HL-60 (cell line): ENCODE data around the gene FYB2.

Experiments used
- POLR2AphosphoS5 ChIP-seq: IDR thresholded peaks from 2 replicates; pipeline ENCODE4 v1.6.1; 2012; ENCODE audit warnings: low read depth
- SPI1 ChIP-seq: IDR thresholded peaks from 2 replicates; pipeline ENCODE4 v1.6.1; 2012; ENCODE audit warnings: low read depth, mild to moderate bottlenecking, borderline replicate concordance
- TF ChIP-seq, protein P1 (sequence below): IDR thresholded peaks from one replicate; pipeline ENCODE4 v1.5.1; 2011; ENCODE audit warnings: low read length, control low read depth, inconsistent platforms; ENCODE audit not compliant: insufficient read depth
- TF ChIP-seq, protein P2 (sequence below): IDR thresholded peaks from 2 replicates; pipeline ENCODE4 v1.6.1; 2012; ENCODE audit warnings: low read depth; ENCODE audit not compliant: insufficient replicate concordance

- TF ChIP-seq, protein P1, sequence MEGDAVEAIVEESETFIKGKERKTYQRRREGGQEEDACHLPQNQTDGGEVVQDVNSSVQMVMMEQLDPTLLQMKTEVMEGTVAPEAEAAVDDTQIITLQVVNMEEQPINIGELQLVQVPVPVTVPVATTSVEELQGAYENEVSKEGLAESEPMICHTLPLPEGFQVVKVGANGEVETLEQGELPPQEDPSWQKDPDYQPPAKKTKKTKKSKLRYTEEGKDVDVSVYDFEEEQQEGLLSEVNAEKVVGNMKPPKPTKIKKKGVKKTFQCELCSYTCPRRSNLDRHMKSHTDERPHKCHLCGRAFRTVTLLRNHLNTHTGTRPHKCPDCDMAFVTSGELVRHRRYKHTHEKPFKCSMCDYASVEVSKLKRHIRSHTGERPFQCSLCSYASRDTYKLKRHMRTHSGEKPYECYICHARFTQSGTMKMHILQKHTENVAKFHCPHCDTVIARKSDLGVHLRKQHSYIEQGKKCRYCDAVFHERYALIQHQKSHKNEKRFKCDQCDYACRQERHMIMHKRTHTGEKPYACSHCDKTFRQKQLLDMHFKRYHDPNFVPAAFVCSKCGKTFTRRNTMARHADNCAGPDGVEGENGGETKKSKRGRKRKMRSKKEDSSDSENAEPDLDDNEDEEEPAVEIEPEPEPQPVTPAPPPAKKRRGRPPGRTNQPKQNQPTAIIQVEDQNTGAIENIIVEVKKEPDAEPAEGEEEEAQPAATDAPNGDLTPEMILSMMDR, result no peak
- TF ChIP-seq POLR2AphosphoS5 (no peak), SPI1 (no peak)
- TF ChIP-seq, protein P2, sequence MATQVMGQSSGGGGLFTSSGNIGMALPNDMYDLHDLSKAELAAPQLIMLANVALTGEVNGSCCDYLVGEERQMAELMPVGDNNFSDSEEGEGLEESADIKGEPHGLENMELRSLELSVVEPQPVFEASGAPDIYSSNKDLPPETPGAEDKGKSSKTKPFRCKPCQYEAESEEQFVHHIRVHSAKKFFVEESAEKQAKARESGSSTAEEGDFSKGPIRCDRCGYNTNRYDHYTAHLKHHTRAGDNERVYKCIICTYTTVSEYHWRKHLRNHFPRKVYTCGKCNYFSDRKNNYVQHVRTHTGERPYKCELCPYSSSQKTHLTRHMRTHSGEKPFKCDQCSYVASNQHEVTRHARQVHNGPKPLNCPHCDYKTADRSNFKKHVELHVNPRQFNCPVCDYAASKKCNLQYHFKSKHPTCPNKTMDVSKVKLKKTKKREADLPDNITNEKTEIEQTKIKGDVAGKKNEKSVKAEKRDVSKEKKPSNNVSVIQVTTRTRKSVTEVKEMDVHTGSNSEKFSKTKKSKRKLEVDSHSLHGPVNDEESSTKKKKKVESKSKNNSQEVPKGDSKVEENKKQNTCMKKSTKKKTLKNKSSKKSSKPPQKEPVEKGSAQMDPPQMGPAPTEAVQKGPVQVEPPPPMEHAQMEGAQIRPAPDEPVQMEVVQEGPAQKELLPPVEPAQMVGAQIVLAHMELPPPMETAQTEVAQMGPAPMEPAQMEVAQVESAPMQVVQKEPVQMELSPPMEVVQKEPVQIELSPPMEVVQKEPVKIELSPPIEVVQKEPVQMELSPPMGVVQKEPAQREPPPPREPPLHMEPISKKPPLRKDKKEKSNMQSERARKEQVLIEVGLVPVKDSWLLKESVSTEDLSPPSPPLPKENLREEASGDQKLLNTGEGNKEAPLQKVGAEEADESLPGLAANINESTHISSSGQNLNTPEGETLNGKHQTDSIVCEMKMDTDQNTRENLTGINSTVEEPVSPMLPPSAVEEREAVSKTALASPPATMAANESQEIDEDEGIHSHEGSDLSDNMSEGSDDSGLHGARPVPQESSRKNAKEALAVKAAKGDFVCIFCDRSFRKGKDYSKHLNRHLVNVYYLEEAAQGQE, result no peak
Observed at GRCh38 chr1:56683569-56683968, 135.6 kb downstream of the FYB2 start.
